Keratinocyte (primary cell): ENCODE data around the gene ITPK1.

Experiments
- CTCF ChIP-seq, 3 experiments: IDR thresholded peaks in 1 of 3; conservative IDR thresholded peaks in 1 of 3; optimal IDR thresholded peaks in 1 of 3; 2 replicates in 2 of 3; 3 replicates in 1 of 3; pipeline versions ENCODE3 to v1.5.1; 2011; ENCODE audit warnings: low read length in 3 of 3, mild to moderate bottlenecking in 3 of 3, moderate library complexity in 2 of 3, control low read depth in 1 of 3, inconsistent platforms in 1 of 3; ENCODE audit not compliant: insufficient read depth in 2 of 3; ENCODE audit errors: extremely low read depth in 1 of 3
- EZH2 ChIP-seq: IDR thresholded peaks from one replicate; pipeline ENCODE4 v1.6.1; 2012; ENCODE audit warnings: inconsistent platforms, mild to moderate bottlenecking, low read length, moderate library complexity

- TF ChIP-seq CTCF (optimal IDR thresholded peaks at IDR 0.05 in 1 of 3, IDR thresholded peaks at IDR 0.05 in 1 of 3, conservative IDR thresholded peaks at IDR 0.05 in 1 of 3; ENCODE audit: extremely low read depth in 1 of 3, insufficient read depth in 2 of 3, low read length in 3 of 3) (no peak), EZH2 (no peak)
Observed at GRCh38 chr14:93041830-93042229, 73.9 kb downstream of the ITPK1 start.
